K562 (cell line): ENCODE results near the gene CYP17A1. TPM values are rescaled to one million over a fixed set of nuclear protein-coding genes. Genes with fewer than 3 reads are reported as not detected.

Source experiments
- ATAC-seq: fragments of 200-7000 bp; cut with Tn5 transposase; 3 replicates; pipeline ENCODE4 v1.9.1; 2020; ENCODE audit warnings: moderate library complexity
- BruUV-seq: library from RNA; stranded (reverse); fragments of 400-500 nt; replicated peaks from 2 replicates; lab custom pipeline; 2021; lab: Mats Ljungman, UMichigan
- CTCF ChIA-PET: fragments of 300-600 bp; formaldehyde crosslinking; extraction: SDS; loops from one replicate; lab custom pipeline; 2021; ENCODE audit warnings: low intra/inter-chr PET ratio; lab: Yijun Ruan, JAX
- POLR2A ChIA-PET: fragments of 300-600, 350-650 bp; sonication (Branson Sonifier 250); formaldehyde crosslinking; extraction: SDS; loops from one replicate; lab custom pipeline; 2021; ENCODE audit warnings: antibody characterized with exemption, inconsistent platforms; lab: Yijun Ruan, JAX
- DNase-seq, 4 experiments: peaks; one replicate each; pipeline versions ENCODE4 v3.0.0 to v3.0.0-alpha.2; 2011 to 2018; ENCODE audit warnings: low spot score in 3 of 4, mixed read lengths in 3 of 4; ENCODE audit errors: extremely low read depth in 1 of 4
- FAIRE-seq: peaks from 2 replicates; lab custom pipeline; 2011; peaks lifted over from hg19 to GRCh38; lab: Jason Lieb, UNC
- H2AFZ ChIP-seq: 2 replicates; pipeline ENCODE4 v1.6.0; 2011; ENCODE audit warnings: low read depth, low read length, control low read depth, inconsistent platforms
- H3K27ac ChIP-seq: fragments of 200-600 bp; 3 replicates; pipeline ENCODE4 v1.8.0; 2011; ENCODE audit warnings: low read depth, mild to moderate bottlenecking, control low read depth, inconsistent platforms, low read length, moderate library complexity, mixed read lengths; ENCODE audit errors: extremely low read depth
- H3K27me3 ChIP-seq, 2 experiments: fragments of 300-600 bp in 1 of 2; 2 replicates in 1 of 2; 3 replicates in 1 of 2; pipeline versions ENCODE4 v1.6.0 to v1.8.0; 2011; ENCODE audit warnings: inconsistent platforms in 2 of 2, low read length in 2 of 2, mild to moderate bottlenecking in 1 of 2, mixed read lengths in 1 of 2, moderate library complexity in 1 of 2; ENCODE audit not compliant: control insufficient read depth in 2 of 2, insufficient read depth in 2 of 2
- H3K36me3 ChIP-seq: fragments of 300-600 bp; 3 replicates; pipeline ENCODE4 v1.8.0; 2011; ENCODE audit warnings: mild to moderate bottlenecking, low read length, inconsistent platforms; ENCODE audit not compliant: control insufficient read depth, insufficient read depth
- H3K4me1 ChIP-seq, 2 experiments: fragments of 200-600 bp in 1 of 2; replicated peaks in 1 of 2; 2 replicates in 1 of 2; 3 replicates in 1 of 2; pipeline versions ENCODE4 v1.5.1 to v1.8.0; 2011; ENCODE audit warnings: inconsistent platforms in 2 of 2, low read length in 2 of 2, mild to moderate bottlenecking in 1 of 2, mixed read lengths in 1 of 2, moderate library complexity in 1 of 2; ENCODE audit not compliant: control insufficient read depth in 2 of 2, insufficient read depth in 2 of 2
- H3K4me2 ChIP-seq: 2 replicates; pipeline ENCODE4 v1.6.1; 2011; ENCODE audit warnings: low read length, control low read depth, inconsistent platforms, mixed read lengths; ENCODE audit not compliant: insufficient read depth
- H3K4me3 ChIP-seq: fragments of 200-600 bp; sonication (generic), shearing (Covaris generic); 2 replicates; pipeline ENCODE4 v1.5.1; 2016; ENCODE audit warnings: control low read depth, inconsistent platforms
- H3K79me2 ChIP-seq: fragments of 200-600 bp; 3 replicates; pipeline ENCODE4 v1.8.0; 2011; ENCODE audit warnings: low read length, inconsistent platforms; ENCODE audit not compliant: control insufficient read depth, insufficient read depth
- H3K9ac ChIP-seq, 2 experiments: 2 replicates each; pipeline versions ENCODE4 v1.6.0 to v1.6.1; 2011; ENCODE audit warnings: low read depth in 2 of 2, low read length in 2 of 2, control low read depth in 1 of 2, inconsistent platforms in 1 of 2, mild to moderate bottlenecking in 1 of 2, mixed read lengths in 1 of 2; ENCODE audit not compliant: insufficient read depth in 1 of 2
- H3K9me1 ChIP-seq: one replicate; pipeline ENCODE4 v1.6.0; 2011; ENCODE audit warnings: inconsistent platforms, mild to moderate bottlenecking, low read length, moderate library complexity; ENCODE audit not compliant: control insufficient read depth, insufficient read depth
- H3K9me3 ChIP-seq: replicated peaks from 2 replicates; pipeline ENCODE4 v1.5.1; 2011; ENCODE audit warnings: low read depth, low read length, inconsistent platforms; ENCODE audit not compliant: control insufficient read depth, insufficient read depth
- H4K20me1 ChIP-seq: replicated peaks from 2 replicates; pipeline ENCODE4 v1.6.1; 2011; ENCODE audit warnings: low read length, inconsistent platforms, mixed read lengths; ENCODE audit not compliant: control insufficient read depth, insufficient read depth
- ARNT ChIP-seq, 2 experiments: fragments of 450-650 bp; IDR thresholded peaks; 2 replicates each; pipeline ENCODE4 v1.6.1; 2016; ENCODE audit warnings: mild to moderate bottlenecking in 1 of 2
- IRF2 ChIP-seq: sonication (generic); formaldehyde crosslinking; IDR thresholded peaks from 2 replicates; pipeline ENCODE4 v1.8.1; 2022; ENCODE audit warnings: mild to moderate bottlenecking, missing genetic modification reagents
- MBD1 ChIP-seq: fragments of 250-450 bp; sonication (Bioruptor Pico); IDR thresholded peaks from 2 replicates; pipeline ENCODE4 v1.8.0; 2022; ENCODE audit warnings: inconsistent platforms
- MEF2D ChIP-seq: conservative IDR thresholded peaks from 2 replicates; pipeline ENCODE4 v1.6.1; 2016; ENCODE audit warnings: low read depth, missing genetic modification characterization, missing compliant biosample characterization
- MTA3 ChIP-seq: fragments of 450-650 bp; formaldehyde crosslinking; IDR thresholded peaks from 2 replicates; pipeline ENCODE4 v1.6.1; 2017; ENCODE audit warnings: mild to moderate bottlenecking, borderline replicate concordance
- RCOR1 ChIP-seq, 2 experiments: IDR thresholded peaks; 2 replicates each; pipeline ENCODE4 v1.6.1; 2012; ENCODE audit warnings: low read depth in 2 of 2, low read length in 2 of 2, borderline replicate concordance in 1 of 2, improper control_type of control experiment in 1 of 2
- SNAPC5 ChIP-seq: fragments of 250-450 bp; sonication (Bioruptor Pico); IDR thresholded peaks from 2 replicates; pipeline ENCODE4 v1.8.0; 2021; ENCODE audit warnings: moderate library complexity, mild to moderate bottlenecking, inconsistent platforms
- ZBED1 ChIP-seq: IDR thresholded peaks from 2 replicates; pipeline ENCODE4 v1.6.1; 2014
- ZKSCAN8 ChIP-seq: fragments of 200-800 bp; sonication (Bioruptor generic); IDR thresholded peaks from 2 replicates; pipeline ENCODE4 v1.6.1; 2016; ENCODE audit warnings: missing genetic modification characterization, missing compliant biosample characterization
- ZNF232 ChIP-seq: sonication (generic); formaldehyde crosslinking; IDR thresholded peaks from 2 replicates; pipeline ENCODE4 v1.8.0; 2022; ENCODE audit warnings: mild to moderate bottlenecking, missing genetic modification reagents
- ZNF384 ChIP-seq: IDR thresholded peaks from 2 replicates; pipeline ENCODE4 v1.6.1; 2012; ENCODE audit warnings: low read depth, low read length, improper control_type of control experiment
- WGBS: fragments of 100-300 bp; shearing (Covaris generic); methylation state at CpG from one replicate; pipeline ENCODE4 v1.1.6; 2016; ENCODE audit warnings: low coverage, mixed read lengths; ENCODE audit not compliant: insufficient coverage; ENCODE audit errors: missing lambda C conversion rate; 5-methylcytosine and 5-hydroxymethylcytosine counted together
- in situ Hi-C: fragments of 300-500 bp; cut with MboI; formaldehyde crosslinking; loops from 4 replicates; pipeline ENCODE4 v1.15.0; 2018; ENCODE audit warnings: inconsistent platforms, mixed read lengths
- intact Hi-C: fragments of 100-400 bp; cut with micrococcal nuclease; formaldehyde crosslinking; loops from 2 replicates; pipeline ENCODE4 v1.14.2; 2022
- polyA plus RNA-seq, 8 experiments: library from polyadenylated mRNA; depleted of rRNA in 4 of 8; stranded (reverse) in 5 of 8; unstranded in 3 of 8; fragments of >200 nt; fragmentation: Nextera tagmentation in 2 of 8; fragmentation: Illumina TruSeq in 1 of 8; extraction: Ambion mirVana in 2 of 8; extraction: Trizol in 1 of 8; gene quantifications; 2 replicates each; pipeline versions ENCODE4 v1.2.1 to v1.2.3, GENCODE V29; 2011 to 2014; ENCODE audit warnings: inconsistent platforms in 1 of 8, missing spikeins in 1 of 8
- total RNA-seq, 7 experiments: library from RNA; depleted of rRNA in 6 of 7; stranded (reverse); fragments of >200 nt in 6 of 7; fragmentation: Illumina TruSeq in 2 of 7; extraction: Trizol in 2 of 7; gene quantifications; 2 replicates each; pipeline versions ENCODE4 v1.2.1 to v1.2.3, GENCODE V29; 2011 to 2021; ENCODE audit warnings: low replicate concordance in 1 of 7
- TF ChIP-seq, protein P1 (sequence below): fragments of 450-650 bp; formaldehyde crosslinking; conservative IDR thresholded peaks from 2 replicates; pipeline ENCODE4 v1.4.0; 2022; ENCODE audit warnings: mild to moderate bottlenecking, missing genetic modification characterization

The CYP17A1 gene
- total and polyA plus RNA-seq, 9 of the 15 experiments (the other 6 are each of a cell fraction or from before 2014, with no cell fraction given), result 2.3 TPM; not detected in 8

GRCh38 chr10:102832248-102832647 lies 5.0 kb downstream of the CYP17A1 start:
- Histone ChIP-seq H3K4me1 (peaks cover 9% of the 10 kb centered on the region in 2 experiments; a peak in 4 of 5 replicates), H3K9me3 (no peaks in the 10 kb centered on the region)
- no TSS peak for BruUV-seq
- in situ Hi-C loops, result loop anchor here (5.0 to 10.0 kb wide), 3 partner anchors 105 to 653 kb away; partner anchors contain the start of gene RPEL1
- no peak for TF ChIP-seq SNAPC5 (CRISPR knock-in tag)
- TF ChIP-seq MTA3, result no peak
- TF ChIP-seq, all 486 proteins: peak for 0
- Histone ChIP-seq H3K9ac (no peak overlapping the region), H3K79me2 (no peaks in the 10 kb centered on the region), H3K4me3 (no peak overlapping the region), H2AFZ (no peak overlapping the region), H3K4me2 (no peak overlapping the region), H3K36me3 (no peaks in the 10 kb centered on the region), H3K27me3 (no peaks in the 10 kb centered on the region), H4K20me1 (no peaks in the 10 kb centered on the region), H3K9me1 (no peaks in the 10 kb centered on the region), H3K27ac (no peak overlapping the region)
- DNase-seq (no peak), ATAC-seq (no peak), FAIRE-seq (no peak)
- CTCF ChIA-PET, result no interaction called here
- intact Hi-C loops, result loop anchor here (5.0 to 10.0 kb wide), 3 partner anchors 90 to 653 kb away; partner anchors contain the start of gene WBP1L
- POLR2A ChIA-PET, result no interaction called here
- WGBS, result 74% methylated on average over 7 of the region's 14 CpGs

DNA sequence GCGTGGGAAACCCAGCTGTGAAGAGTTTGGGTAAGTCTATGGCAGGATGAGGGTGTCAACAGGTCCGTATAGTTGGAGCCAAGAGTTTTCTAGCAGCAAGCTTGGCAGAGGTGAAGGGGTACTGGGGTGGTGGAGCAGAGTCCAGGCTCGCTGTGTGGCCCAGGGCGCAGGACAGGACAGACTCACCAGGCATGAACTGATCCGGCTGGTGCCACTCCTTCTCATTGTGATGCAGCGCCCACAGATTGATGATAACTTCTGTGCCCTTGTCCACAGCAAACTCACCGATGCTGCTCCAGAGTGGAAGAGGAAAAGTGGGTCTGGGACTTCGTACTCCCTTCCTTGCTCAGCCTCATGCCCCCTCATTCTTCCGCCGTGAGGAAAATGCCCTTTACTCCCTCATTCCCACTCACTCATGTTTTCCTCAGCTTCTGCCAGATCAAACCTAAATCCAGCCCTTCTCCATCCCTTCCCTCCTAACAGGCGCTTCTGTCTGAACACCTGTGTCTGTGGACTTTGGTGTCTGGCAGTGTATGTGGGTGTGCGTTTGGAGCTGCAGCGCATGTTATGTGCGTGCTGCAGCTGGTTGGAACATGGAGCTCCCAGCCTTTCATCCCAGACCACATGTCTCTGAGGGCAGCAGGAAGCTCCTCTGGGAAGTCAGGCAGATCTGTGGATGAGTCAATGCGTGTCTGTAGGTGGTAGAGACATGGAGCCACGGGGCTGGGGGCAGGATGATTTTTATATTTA lies 5.7 kb downstream of the CYP17A1 start:
- Histone ChIP-seq H3K36me3 (no peaks in the 10 kb centered on the region), H3K4me1 (peaks cover 9% of the 10 kb centered on the region in 2 experiments; a peak in 4 of 5 replicates), H3K27ac (no peak overlapping the region), H3K9ac (no peak overlapping the region), H2AFZ (no peak overlapping the region), H3K79me2 (no peaks in the 10 kb centered on the region), H4K20me1 (no peaks in the 10 kb centered on the region), H3K9me3 (no peaks in the 10 kb centered on the region), H3K4me3 (no peak overlapping the region), H3K27me3 (no peaks in the 10 kb centered on the region), H3K9me1 (no peaks in the 10 kb centered on the region), H3K4me2 (no peak overlapping the region)
- intact Hi-C loops (loop anchor here (5.0 to 10.0 kb wide), 3 partner anchors 89 to 653 kb away; partner anchors contain the start of gene WBP1L), in situ Hi-C loops (loop anchor here (5.0 to 10.0 kb wide), 3 partner anchors 104 to 653 kb away; partner anchors contain the start of gene RPEL1)
- BruUV-seq, result no TSS peak
- WGBS, result 36% methylated on average over 13 of the region's 16 CpGs
- ChIA-PET POLR2A (interaction anchor here (0.5 kb wide), 1 partner anchor 16 kb away, joined by 3 read pairs; no protein-coding TSS in a partner anchor), CTCF (no interaction called here)
- DNase-seq (no peak), FAIRE-seq (no peak), ATAC-seq (no peak)
- TF ChIP-seq MEF2D (tag) (no peak), ZNF232 (CRISPR knock-in tag) (no peak), MBD1 (no peak), ZBED1 (no peak), RCOR1 (IDR thresholded peaks at IDR 0.05; ENCODE audit: borderline replicate concordance in 1 of 2, low read depth in 2 of 2, low read length in 2 of 2) (no peak), ZKSCAN8 (CRISPR knock-in tag) (no peak), ZNF384 (no peak), ARNT (IDR thresholded peaks at IDR 0.05) (no peak), IRF2 (CRISPR knock-in tag) (no peak)
- TF ChIP-seq, protein P1, sequence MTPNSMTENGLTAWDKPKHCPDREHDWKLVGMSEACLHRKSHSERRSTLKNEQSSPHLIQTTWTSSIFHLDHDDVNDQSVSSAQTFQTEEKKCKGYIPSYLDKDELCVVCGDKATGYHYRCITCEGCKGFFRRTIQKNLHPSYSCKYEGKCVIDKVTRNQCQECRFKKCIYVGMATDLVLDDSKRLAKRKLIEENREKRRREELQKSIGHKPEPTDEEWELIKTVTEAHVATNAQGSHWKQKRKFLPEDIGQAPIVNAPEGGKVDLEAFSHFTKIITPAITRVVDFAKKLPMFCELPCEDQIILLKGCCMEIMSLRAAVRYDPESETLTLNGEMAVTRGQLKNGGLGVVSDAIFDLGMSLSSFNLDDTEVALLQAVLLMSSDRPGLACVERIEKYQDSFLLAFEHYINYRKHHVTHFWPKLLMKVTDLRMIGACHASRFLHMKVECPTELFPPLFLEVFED (CRISPR knock-in tag), result no peak
